ENCODE measurements around the gene ENTREP1. TPM values are rescaled to one million over a fixed set of nuclear protein-coding genes. Genes with fewer than 3 reads are reported as not detected.

The ENTREP1 gene
- total and polyA plus RNA-seq, 8 donors, result 2.7 to 8.8 (median 5.4) TPM

DNA sequence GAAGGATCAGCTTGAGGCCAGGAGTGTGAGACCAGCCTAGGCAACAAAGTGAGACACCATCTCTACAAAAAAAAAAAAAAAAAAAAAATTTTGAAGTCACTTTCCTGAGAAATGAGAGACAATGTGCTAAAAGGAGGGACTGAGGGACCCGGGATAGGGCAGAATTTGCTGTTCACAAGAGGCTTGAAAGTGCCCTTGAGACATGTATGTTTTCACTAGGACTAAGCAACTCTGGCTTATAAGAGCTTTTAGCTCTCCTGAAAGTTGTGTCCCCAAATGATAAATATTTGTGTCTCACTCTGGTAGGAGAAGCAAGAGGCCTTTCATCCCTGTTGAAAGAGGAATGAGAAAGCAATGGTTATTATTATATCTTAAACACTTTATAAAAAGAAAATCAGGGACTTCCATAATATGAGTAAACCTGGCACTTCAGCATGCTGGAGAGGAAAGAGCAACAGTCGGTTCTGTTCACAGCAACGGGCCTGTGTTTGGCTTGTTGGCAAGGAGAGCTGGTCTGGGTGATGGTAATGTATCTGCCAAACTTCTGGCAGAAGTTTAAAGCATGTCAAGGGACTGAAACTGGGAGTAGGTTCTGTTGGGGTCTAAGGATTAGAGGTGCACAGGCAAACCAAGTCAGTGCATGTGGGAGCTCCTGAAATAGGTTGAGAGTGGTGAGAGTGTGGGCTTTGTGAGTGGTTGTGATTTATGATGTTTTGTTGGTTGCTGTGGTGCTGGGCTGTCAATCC is 32.2 kb downstream of the ENTREP1 start:
- Histone ChIP-seq H3K4me1 (no peaks in the 10 kb centered on the region), H3K36me3 (no peaks in the 10 kb centered on the region), H3K4me3 (no peak overlapping the region), H3K9me3 (no peaks in the 10 kb centered on the region), H3K27ac (no peak overlapping the region), H3K27me3 (no peaks in the 10 kb centered on the region)
- WGBS, 2 donors, result 31 to 37% methylated on average over 3 of the region's 3 CpGs
- intact Hi-C loops (cut with DNase I), result no loop called here
- DNase-seq (peak in 1 of 6 donors; percentile 18), ATAC-seq (peak; percentile 46 to 76 (median 62)), FAIRE-seq (no peak)
- no peak for TF ChIP-seq CTCF (IDR thresholded peaks at IDR 0.05)

GRCh38 chr9:69357821-69358220 is 32.8 kb downstream of the ENTREP1 start:
- no peaks in the 10 kb centered on the region for H3K36me3 ChIP-seq
- FAIRE-seq (no peak), DNase-seq (no peak), ATAC-seq (no peak)
- no peak overlapping the region for H3K27ac ChIP-seq
- H3K9me3 ChIP-seq, result no peaks in the 10 kb centered on the region
- no peaks in the 10 kb centered on the region for H3K4me1 ChIP-seq
- intact Hi-C loops (cut with DNase I), result no loop called here
- WGBS, 2 donors, result 81% methylated on average over 4 of the region's 4 CpGs
- no peaks in the 10 kb centered on the region for H3K27me3 ChIP-seq
- no peak overlapping the region for H3K4me3 ChIP-seq
- TF ChIP-seq CTCF (IDR thresholded peaks at IDR 0.05), result no peak

GRCh38 chr9:69363191-69363590 is 38.2 kb downstream of the ENTREP1 start:
- no peaks in the 10 kb centered on the region for H3K36me3 ChIP-seq
- H3K4me3 ChIP-seq, result no peak overlapping the region
- H3K9me3 ChIP-seq, result no peaks in the 10 kb centered on the region
- DNase-seq (no peak), FAIRE-seq (no peak), ATAC-seq (no peak)
- intact Hi-C loops (cut with DNase I), result no loop called here
- TF ChIP-seq CTCF (IDR thresholded peaks at IDR 0.05), result no peak
- H3K27ac ChIP-seq, result no peak overlapping the region
- WGBS, 2 donors, result 20 to 21% methylated on average over 1 of the region's 1 CpG
- no peaks in the 10 kb centered on the region for H3K4me1 ChIP-seq
- no peaks in the 10 kb centered on the region for H3K27me3 ChIP-seq

GRCh38 chr9:69364510-69365150 is 39.6 kb downstream of the ENTREP1 start:
- Histone ChIP-seq H3K27me3 (no peaks in the 10 kb centered on the region), H3K4me1 (no peaks in the 10 kb centered on the region), H3K9me3 (no peaks in the 10 kb centered on the region), H3K36me3 (no peaks in the 10 kb centered on the region), H3K4me3 (no peak overlapping the region), H3K27ac (no peak overlapping the region)
- WGBS, 2 donors, result 84 to 89% methylated on average over 3 of the region's 3 CpGs
- ATAC-seq, result no peak
- FAIRE-seq, result no peak
- DNase-seq, result no peak
- no peak for TF ChIP-seq CTCF (IDR thresholded peaks at IDR 0.05)
- intact Hi-C loops (cut with DNase I), result no loop called here

DNA sequence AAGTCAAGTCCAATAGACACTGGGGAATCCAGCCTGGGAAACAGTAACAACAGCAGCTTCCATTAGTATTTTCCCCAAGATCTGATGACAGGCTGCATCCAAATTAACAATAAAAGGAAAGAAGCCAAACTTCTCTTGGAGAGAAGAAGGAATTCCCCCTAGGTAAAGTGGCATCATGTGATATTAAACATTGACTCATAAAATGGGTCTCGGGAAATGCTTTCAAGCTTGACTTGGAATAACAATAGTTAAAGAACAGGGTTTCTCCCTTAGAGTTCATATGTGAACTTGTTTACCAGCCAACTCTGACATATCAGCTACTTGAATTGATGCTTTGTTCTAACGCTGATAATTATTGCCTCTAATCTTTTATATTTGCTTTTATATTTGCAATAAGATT is 45.4 kb downstream of the ENTREP1 start:
- Histone ChIP-seq H3K36me3 (no peaks in the 10 kb centered on the region), H3K4me1 (peaks cover 0 to 13% (median 0%) of the 10 kb centered on the region in 3 donors), H3K9me3 (no peaks in the 10 kb centered on the region), H3K27ac (no peak overlapping the region), H3K27me3 (no peaks in the 10 kb centered on the region), H3K4me3 (no peak overlapping the region)
- intact Hi-C loops (cut with DNase I), result no loop called here
- 6 to 8% methylated on average over 2 of the region's 2 CpGs for WGBS, 2 donors
- ATAC-seq (peak in 3 of 4 donors; percentile 63 to 78 (median 69)), FAIRE-seq (no peak), DNase-seq (no peak)
- no peak for TF ChIP-seq CTCF (IDR thresholded peaks at IDR 0.05)

Data from pancreas (tissue), 10 donors.